MM.1S (cell line): ENCODE results near the gene PLXDC2.

Source experiments
- CTCF ChIP-seq: fragments of 300-600 bp; sonication (generic); IDR thresholded peaks from 2 replicates; pipeline ENCODE4 v1.5.1; 2016; ENCODE audit warnings: antibody characterized with exemption, low read length, mixed read lengths
- EZH2 ChIP-seq: fragments of 300-600 bp; sonication (generic); optimal IDR thresholded peaks from 2 replicates; pipeline ENCODE3; 2017; ENCODE audit warnings: low read depth, mild to moderate bottlenecking, antibody characterized with exemption, low read length, mixed read lengths
- EZH2phosphoT487 ChIP-seq: fragments of 300-600 bp; sonication (generic); IDR thresholded peaks from 2 replicates; pipeline ENCODE4 v1.6.1; 2018; ENCODE audit warnings: antibody characterized with exemption, low read length

- TF ChIP-seq CTCF (no peak), EZH2phosphoT487 (no peak), EZH2 (no peak)
These were observed 399.4 kb downstream of the PLXDC2 start for GRCh38 chr10:20215547-20216152.
